IMR-90 (cell line): ENCODE results near the gene MLYCD. TPM values are rescaled to one million over a fixed set of nuclear protein-coding genes. Genes with fewer than 3 reads are reported as not detected.

Experiments used
- ATAC-seq: fragments of 200-7000 bp; cut with Tn5 transposase; 2 replicates; pipeline ENCODE4 v1.9.1; 2020; ENCODE audit warnings: low read depth, mild to moderate bottlenecking, moderate library complexity
- BruUV-seq: library from RNA; stranded (reverse); fragments of 400-500 nt; replicated peaks from 2 replicates; lab custom pipeline; 2021; lab: Mats Ljungman, UMichigan
- CTCF ChIA-PET: fragments of 300-600 bp; formaldehyde crosslinking; extraction: SDS; loops from one replicate; lab custom pipeline; 2021; ENCODE audit warnings: antibody characterized with exemption; lab: Yijun Ruan, JAX
- POLR2A ChIA-PET: fragments of 300-600 bp; sonication (Branson Sonifier 250); formaldehyde crosslinking; loops from one replicate; lab custom pipeline; 2022; ENCODE audit warnings: antibody characterized with exemption; ENCODE audit not compliant: unreplicated experiment; lab: Charles Lee
- DNase-seq: peaks from one replicate; pipeline ENCODE4 v3.0.0; 2013
- H2AFZ ChIP-seq: replicated peaks from 2 replicates; pipeline ENCODE3; 2013; ENCODE audit warnings: low read length, mild to moderate bottlenecking; ENCODE audit not compliant: poor library complexity
- H2AK5ac ChIP-seq: 2 replicates; pipeline ENCODE4 v1.6.1; 2013; ENCODE audit warnings: low read depth, low read length, inconsistent platforms
- H2AK9ac ChIP-seq: replicated peaks from 2 replicates; pipeline ENCODE3; 2013; ENCODE audit warnings: mild to moderate bottlenecking, low read depth, low read length, moderate library complexity; ENCODE audit not compliant: poor library complexity
- H2BK120ac ChIP-seq: 2 replicates; pipeline ENCODE4 v1.6.1; 2013; ENCODE audit warnings: low read depth, low read length, inconsistent platforms
- H2BK15ac ChIP-seq: 3 replicates; pipeline ENCODE4 v1.6.1; 2013; ENCODE audit warnings: low read depth, low read length, inconsistent platforms
- H2BK20ac ChIP-seq: 2 replicates; pipeline ENCODE4 v1.6.1; 2013; ENCODE audit warnings: low read depth, mild to moderate bottlenecking, inconsistent platforms, low read length, moderate library complexity
- H2BK5ac ChIP-seq: 2 replicates; pipeline ENCODE4 v1.6.1; 2013; ENCODE audit warnings: mild to moderate bottlenecking, low read depth, low read length, inconsistent platforms; ENCODE audit not compliant: poor library complexity, severe bottlenecking
- H3K14ac ChIP-seq: replicated peaks from 2 replicates; pipeline ENCODE4 v1.6.1; 2013; ENCODE audit warnings: low read depth, low read length, inconsistent platforms
- H3K18ac ChIP-seq: 2 replicates; pipeline ENCODE4 v1.6.1; 2013; ENCODE audit warnings: low read depth, low read length, control low read depth
- H3K23ac ChIP-seq: 2 replicates; pipeline ENCODE4 v1.6.1; 2013; ENCODE audit warnings: low read depth, low read length, inconsistent platforms
- H3K27ac ChIP-seq: 2 replicates; pipeline ENCODE4 v1.5.1; 2013; ENCODE audit warnings: mild to moderate bottlenecking, control low read depth, low read length; ENCODE audit not compliant: insufficient read depth
- H3K27me3 ChIP-seq: 2 replicates; pipeline ENCODE4 v1.6.1; 2013; ENCODE audit warnings: low read length; ENCODE audit not compliant: control insufficient read depth, insufficient read depth
- H3K36me3 ChIP-seq: 2 replicates; pipeline ENCODE4 v1.6.1; 2013; ENCODE audit warnings: low read length, mixed read lengths; ENCODE audit not compliant: control insufficient read depth, insufficient read depth
- H3K4ac ChIP-seq: 2 replicates; pipeline ENCODE4 v1.6.1; 2013; ENCODE audit warnings: low read depth, low read length, inconsistent platforms
- H3K4me1 ChIP-seq: 2 replicates; pipeline ENCODE4 v1.6.1; 2013; ENCODE audit warnings: low read length, mixed read lengths; ENCODE audit not compliant: control insufficient read depth, insufficient read depth
- H3K4me2 ChIP-seq: 2 replicates; pipeline ENCODE4 v1.6.1; 2013; ENCODE audit warnings: low read depth, mild to moderate bottlenecking, control low read depth, low read length, moderate library complexity
- H3K4me3 ChIP-seq: 2 replicates; pipeline ENCODE4 v1.5.1; 2013; ENCODE audit warnings: low read depth, mild to moderate bottlenecking, control low read depth, low read length, moderate library complexity; ENCODE audit not compliant: insufficient read depth
- H3K56ac ChIP-seq: 2 replicates; pipeline ENCODE4 v1.6.1; 2013; ENCODE audit warnings: low read length, inconsistent platforms; ENCODE audit not compliant: insufficient read depth; ENCODE audit errors: extremely low read depth
- H3K79me1 ChIP-seq, 2 experiments: 2 replicates each; pipeline ENCODE4 v1.6.1; 2013; ENCODE audit warnings: low read length in 2 of 2, inconsistent platforms in 1 of 2, low read depth in 1 of 2
- H3K9ac ChIP-seq: 2 replicates; pipeline ENCODE4 v1.6.1; 2013; ENCODE audit warnings: low read depth, low read length, control low read depth
- H3K9me1 ChIP-seq: 2 replicates; pipeline ENCODE4 v1.6.1; 2013; ENCODE audit warnings: low read length, inconsistent platforms; ENCODE audit not compliant: insufficient read depth
- H3K9me3 ChIP-seq: 2 replicates; pipeline ENCODE4 v1.6.1; 2013; ENCODE audit warnings: low read length; ENCODE audit not compliant: control insufficient read depth, insufficient read depth
- H4K20me1 ChIP-seq: 2 replicates; pipeline ENCODE4 v1.6.1; 2013; ENCODE audit warnings: low read length, inconsistent platforms; ENCODE audit not compliant: insufficient read depth
- H4K5ac ChIP-seq: 2 replicates; pipeline ENCODE4 v1.6.1; 2013; ENCODE audit warnings: mild to moderate bottlenecking, low read depth, low read length, control low read depth
- H4K8ac ChIP-seq, 2 experiments: 2 replicates each; pipeline ENCODE4 v1.6.1; 2013; ENCODE audit warnings: low read depth in 2 of 2, low read length in 2 of 2, control low read depth in 1 of 2, inconsistent platforms in 1 of 2
- H4K91ac ChIP-seq: 2 replicates; pipeline ENCODE4 v1.6.1; 2013; ENCODE audit warnings: low read depth, low read length, inconsistent platforms; ENCODE audit not compliant: insufficient read depth
- FOS ChIP-seq: fragments of 150-350 bp; IDR thresholded peaks from 2 replicates; pipeline ENCODE4 v1.6.1; 2016; ENCODE audit warnings: low read depth, low read length
- NFE2L2 ChIP-seq: fragments of 150-350 bp; IDR thresholded peaks from 2 replicates; pipeline ENCODE4 v1.6.1; 2016; ENCODE audit warnings: low read depth, mild to moderate bottlenecking, low read length
- RCOR1 ChIP-seq: IDR thresholded peaks from 2 replicates; pipeline ENCODE4 v1.6.1; 2012; ENCODE audit warnings: mild to moderate bottlenecking, low read length, improper control_type of control experiment; ENCODE audit not compliant: insufficient replicate concordance
- SMC3 ChIP-seq: fragments of 150-350 bp; IDR thresholded peaks from 2 replicates; pipeline ENCODE4 v1.6.1; 2016; ENCODE audit warnings: low read depth, mild to moderate bottlenecking, antibody characterized with exemption, low read length, moderate library complexity
- WGBS, 2 experiments: methylation state at CpG; one replicate each; pipeline versions ENCODE4 v1.1.5 to v1.1.7; 2013; ENCODE audit warnings: missing lambda C conversion rate in 2 of 2; ENCODE audit not compliant: insufficient read length in 1 of 2; ENCODE audit errors: extremely low coverage in 2 of 2; 5-methylcytosine and 5-hydroxymethylcytosine counted together
- dilution Hi-C: fragments of 300-500 bp; cut with HindIII; formaldehyde crosslinking; loops from one replicate; pipeline ENCODE4 v1.14.3; 2018; ENCODE audit warnings: low sequenced_read_pairs; ENCODE audit not compliant: unreplicated experiment
- in situ Hi-C: fragments of 300-500 bp; cut with MboI; formaldehyde crosslinking; loops from 3 replicates; pipeline ENCODE4 v1.14.3; 2019; ENCODE audit warnings: low sequenced_read_pairs, inconsistent platforms, mixed read lengths
- intact Hi-C: fragments of 100-400 bp; cut with micrococcal nuclease; formaldehyde crosslinking; loops from 2 replicates; pipeline ENCODE4 v1.10.0; 2022
- polyA plus RNA-seq, 3 experiments: library from polyadenylated mRNA; depleted of rRNA; stranded (reverse); fragments of >200 nt; gene quantifications; 2 replicates each; pipeline ENCODE4 v1.2.3, GENCODE V29; 2012; ENCODE audit warnings: low replicate concordance in 1 of 3
- total RNA-seq: library from RNA; depleted of rRNA; stranded (reverse); fragments of >200 nt; gene quantifications from 2 replicates; pipeline ENCODE4 v1.2.3, GENCODE V29; 2012
- TF ChIP-seq, protein P1 (sequence below): fragments of 150-350 bp; IDR thresholded peaks from 2 replicates; pipeline ENCODE4 v1.6.1; 2017; ENCODE audit warnings: mild to moderate bottlenecking, antibody characterized with exemption, low read length, low read depth

Gene MLYCD
- total and polyA plus RNA-seq, 2 of the 4 experiments (the other 2 are of a cell fraction), result 1.9 to 2.7 TPM

GRCh38 chr16:83915491-83915890 lies 16.6 kb downstream of the MLYCD start:
- Histone ChIP-seq H3K14ac (no peak overlapping the region), H2BK15ac (no peak overlapping the region), H4K8ac (no peak overlapping the region), H3K27me3 (no peaks in the 10 kb centered on the region), H2AK9ac (peak overlapping the region; percentile 19), H3K23ac (no peak overlapping the region), H3K36me3 (peaks cover 60% of the 10 kb centered on the region), H3K9ac (no peak overlapping the region), H4K5ac (no peak overlapping the region), H4K91ac (no peak overlapping the region), H3K4ac (no peak overlapping the region), H3K18ac (no peak overlapping the region), H2AFZ (no peak overlapping the region), H2BK20ac (no peak overlapping the region), H3K4me2 (no peak overlapping the region), H3K4me1 (peaks cover 3% of the 10 kb centered on the region; the same call in 1 of the 2 replicates), H4K20me1 (peaks cover 9% of the 10 kb centered on the region), H2AK5ac (no peak overlapping the region), H3K4me3 (no peak overlapping the region), H3K56ac (no peak overlapping the region), H3K9me1 (peaks cover 22% of the 10 kb centered on the region), H3K9me3 (no peaks in the 10 kb centered on the region), H3K27ac (no peak overlapping the region), H3K79me1 (peaks cover 3 to 11% of the 10 kb centered on the region in 2 experiments; a peak in 1 of 4 replicates), H2BK5ac (no peak overlapping the region), H2BK120ac (no peak overlapping the region)
- dilution Hi-C loops, result no loop called here
- WGBS, 2 experiments, result 96% methylated on average over 5 of the region's 14 CpGs; no CpG with 5 or more reads in 1 of the 2 experiments
- in situ Hi-C loops, result no loop called here
- BruUV-seq, result no TSS peak
- TF ChIP-seq FOS, result no peak
- TF ChIP-seq SMC3, result no peak
- TF ChIP-seq, protein P1, sequence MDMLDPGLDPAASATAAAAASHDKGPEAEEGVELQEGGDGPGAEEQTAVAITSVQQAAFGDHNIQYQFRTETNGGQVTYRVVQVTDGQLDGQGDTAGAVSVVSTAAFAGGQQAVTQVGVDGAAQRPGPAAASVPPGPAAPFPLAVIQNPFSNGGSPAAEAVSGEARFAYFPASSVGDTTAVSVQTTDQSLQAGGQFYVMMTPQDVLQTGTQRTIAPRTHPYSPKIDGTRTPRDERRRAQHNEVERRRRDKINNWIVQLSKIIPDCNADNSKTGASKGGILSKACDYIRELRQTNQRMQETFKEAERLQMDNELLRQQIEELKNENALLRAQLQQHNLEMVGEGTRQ, result no peak
- TF ChIP-seq RCOR1, result no peak
- no peak for TF ChIP-seq NFE2L2
- ChIA-PET POLR2A (no interaction called here), CTCF (interaction anchor here (1.0 kb wide), 1 partner anchor 12 kb away, joined by 3 read pairs; no protein-coding TSS in a partner anchor)
- DNase-seq, result no peak
- intact Hi-C loops, result no loop called here
- ATAC-seq, result no peak
